SK-MEL-5 (cell line): ENCODE data around the gene DYNC2I2. TPM values are rescaled to one million over a fixed set of nuclear protein-coding genes. Genes with fewer than 3 reads are reported as not detected.

Source experiments
- DNase-seq: peaks from one replicate; pipeline ENCODE4 v3.0.0-alpha.2; 2016; ENCODE audit warnings: low read depth, low spot score
- in situ Hi-C: cut with HindIII; loops from 2 replicates; pipeline ENCODE4 v1.10.0; 2016; ENCODE audit warnings: low sequenced_read_pairs, high pct_unique_total_duplicates, low pct_unique_long_range_greater_than_20kb
- total RNA-seq: library from RNA; depleted of rRNA; stranded (reverse); fragments of >200 nt; shearing (Covaris generic); gene quantifications from 2 replicates; pipeline ENCODE4 v1.2.3, GENCODE V29; 2014

The DYNC2I2 gene
- total RNA-seq, 1 experiment from 2014 or later: 52.1 TPM

DNA sequence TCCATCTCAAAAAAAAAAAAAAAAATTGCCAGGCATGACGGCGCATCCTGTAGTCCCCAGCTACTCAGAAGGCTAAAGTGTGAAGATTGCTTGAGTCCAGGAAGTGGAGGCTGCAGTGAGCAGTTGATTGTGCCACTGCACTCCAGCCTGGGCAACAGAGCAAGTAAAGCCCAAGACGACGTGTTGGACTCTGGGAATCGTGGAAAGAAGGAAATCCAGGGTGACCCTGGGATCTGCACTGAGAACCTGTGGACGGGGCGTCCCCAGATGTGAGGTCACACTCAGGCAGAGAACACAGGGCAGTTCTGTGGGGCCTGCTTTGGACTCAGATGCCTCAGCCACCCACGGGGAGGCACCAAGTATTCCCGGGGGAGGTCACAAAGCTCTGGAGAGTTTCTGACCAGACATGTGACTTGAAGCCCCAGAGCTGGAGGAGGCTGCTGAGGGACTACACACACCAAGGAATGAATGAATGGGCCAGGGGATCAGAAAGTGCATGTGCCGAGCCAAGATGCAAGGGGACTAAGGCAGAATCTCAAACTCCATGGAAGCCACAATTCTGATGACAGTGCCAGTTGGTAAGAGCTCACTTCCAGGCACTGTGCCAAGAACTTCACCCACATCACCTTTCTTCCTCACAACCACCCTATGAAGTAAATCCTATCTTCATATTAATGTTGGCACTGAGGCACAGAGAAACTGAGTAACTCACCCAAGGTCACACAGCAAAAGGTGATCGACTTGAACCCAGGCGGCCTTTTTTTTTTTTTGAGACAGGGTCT is 12.9 kb downstream of the DYNC2I2 start:
- peak; percentile 48 for DNase-seq
- in situ Hi-C loops: no loop called here

DNA sequence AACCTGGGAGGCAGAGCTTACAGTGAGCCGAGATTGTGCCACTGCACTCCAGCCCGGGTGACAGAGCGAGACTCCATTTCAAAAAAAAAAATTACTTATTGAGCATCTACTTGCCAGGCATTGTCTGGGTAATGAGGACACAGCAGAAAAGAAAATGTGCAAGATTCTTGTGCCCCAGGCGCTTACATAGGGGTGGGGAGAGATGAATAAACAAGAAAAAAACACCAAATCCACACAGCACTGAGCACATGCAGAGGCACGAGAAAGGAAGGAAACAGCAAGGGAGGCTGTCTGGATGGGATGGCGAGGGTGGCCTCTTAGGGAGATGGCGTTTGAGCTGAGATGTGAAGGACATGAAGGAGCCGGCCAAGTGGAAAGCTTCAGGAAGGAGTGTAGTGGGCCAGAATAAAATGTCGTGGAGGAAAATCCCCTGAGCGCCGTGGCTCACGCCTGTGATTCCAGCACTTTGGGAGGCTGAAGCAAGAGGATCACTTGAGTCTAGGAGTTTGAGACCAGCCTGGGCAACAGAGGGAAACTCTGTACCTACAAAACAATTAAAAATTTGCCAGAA is 13.9 kb downstream of the DYNC2I2 start:
- in situ Hi-C loops: no loop called here
- DNase-seq: no peak

DNA sequence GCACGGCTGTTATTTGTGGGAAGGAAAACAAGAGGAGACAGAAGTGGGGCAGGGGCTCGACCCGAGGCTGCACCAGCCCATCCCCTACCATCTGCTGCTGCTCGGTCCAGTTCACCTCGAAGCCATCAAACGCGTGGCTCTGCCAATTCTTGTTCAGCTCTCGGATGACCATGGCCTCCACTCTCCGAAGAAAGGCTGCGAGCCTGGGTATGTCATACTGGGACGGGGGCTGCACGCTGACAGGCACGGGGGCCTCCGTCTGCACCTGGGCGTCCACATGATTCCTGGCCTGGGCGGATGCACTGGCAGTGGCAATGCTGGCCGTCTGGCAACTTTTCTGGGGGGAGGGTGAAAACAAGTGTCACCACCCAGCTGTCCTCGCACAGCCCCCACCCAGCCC is 16.0 kb downstream of the DYNC2I2 start:
- in situ Hi-C loops: no loop called here
- no peak for DNase-seq

DNA sequence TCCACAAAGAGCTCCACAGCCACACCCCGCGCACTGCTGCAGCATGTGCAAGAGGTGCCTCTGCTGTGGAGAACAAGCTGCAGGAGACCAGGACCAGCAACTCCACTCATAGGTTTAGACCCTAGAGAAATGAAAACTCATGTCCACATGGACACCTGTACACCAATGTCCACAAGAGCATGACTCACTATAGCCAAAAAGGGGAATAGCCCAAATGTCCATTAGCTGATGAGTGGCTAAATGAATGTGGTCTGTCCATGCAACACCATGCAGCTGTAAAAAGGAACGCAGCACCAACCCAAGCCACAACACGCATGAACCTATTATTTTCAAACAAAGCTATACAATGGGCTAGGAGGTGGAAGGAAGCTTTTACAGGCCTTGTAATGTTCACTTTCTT is 18.1 kb downstream of the DYNC2I2 start:
- in situ Hi-C loops: no loop called here
- no peak for DNase-seq

DNA sequence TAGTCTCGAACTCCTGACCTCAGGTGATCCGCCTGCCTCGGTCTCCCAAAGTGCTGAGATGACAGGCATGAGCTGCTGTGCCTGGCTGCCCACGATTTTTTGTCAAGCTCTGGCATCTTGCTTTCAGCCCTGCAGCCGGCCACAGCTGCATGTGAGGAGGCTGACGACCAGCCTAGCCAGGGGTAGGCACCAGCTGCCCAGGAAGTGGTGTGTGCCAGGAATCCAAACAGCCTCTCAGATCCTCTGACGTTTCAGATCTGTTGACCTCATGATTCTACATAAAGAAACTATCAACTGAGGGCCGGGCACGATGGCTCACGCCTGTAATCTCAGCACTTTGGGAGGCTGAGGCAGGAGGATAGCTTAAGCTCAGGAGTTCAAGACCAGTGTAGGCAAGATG is 19.0 kb downstream of the DYNC2I2 start:
- peak; percentile 62 for DNase-seq

DNA sequence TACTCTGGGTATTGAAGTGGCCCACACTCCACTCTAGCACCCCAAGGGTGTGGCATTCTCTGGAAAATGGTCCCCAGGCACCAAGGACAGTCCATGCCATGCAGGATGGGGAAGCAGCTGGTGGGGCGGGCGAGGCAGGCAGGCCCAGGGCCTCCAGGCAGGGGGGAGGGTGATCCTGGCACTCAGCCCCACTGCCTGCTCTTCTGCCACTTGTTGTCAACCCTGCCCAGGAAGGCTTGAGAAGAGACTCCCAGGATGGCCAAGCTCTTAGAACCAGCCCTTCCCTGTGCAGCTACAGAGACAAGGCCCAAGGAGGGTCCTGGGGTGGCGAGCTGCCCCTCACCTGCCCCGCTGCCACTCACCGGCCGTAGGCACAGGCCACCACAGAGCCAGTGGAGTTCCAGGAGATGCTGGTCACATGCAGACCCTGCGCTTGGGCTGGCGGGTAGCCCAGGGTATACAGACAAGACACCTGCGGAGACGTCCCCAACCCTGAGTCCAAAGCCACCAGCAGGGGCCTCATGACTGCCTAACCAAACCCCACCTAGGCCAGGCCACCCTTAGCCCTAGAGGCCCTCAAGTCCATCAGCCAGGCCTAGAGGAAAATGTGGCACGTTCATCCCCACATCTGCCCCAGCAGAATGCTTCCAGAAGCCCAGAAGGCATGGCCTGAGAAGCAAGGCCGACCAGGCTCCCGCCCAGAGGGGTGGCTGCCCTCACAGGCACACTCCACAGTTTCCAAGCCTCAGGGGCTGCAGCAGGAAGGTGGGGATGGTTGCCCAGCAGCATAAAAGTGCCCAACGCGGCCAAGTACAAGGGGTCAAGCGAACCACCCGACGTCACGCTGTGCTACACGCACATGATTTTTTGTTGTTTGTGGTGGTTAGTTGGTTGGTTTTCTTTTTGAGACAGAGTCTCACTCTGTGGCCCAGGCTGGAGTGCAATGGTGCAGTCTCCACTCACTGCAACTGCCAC is 19.8 kb downstream of the DYNC2I2 start:
- in situ Hi-C loops: no loop called here
- no peak for DNase-seq

More for the DNA sequence above, 19.0 kb downstream of the DYNC2I2 start:
- in situ Hi-C loops: no loop called here

DNA sequence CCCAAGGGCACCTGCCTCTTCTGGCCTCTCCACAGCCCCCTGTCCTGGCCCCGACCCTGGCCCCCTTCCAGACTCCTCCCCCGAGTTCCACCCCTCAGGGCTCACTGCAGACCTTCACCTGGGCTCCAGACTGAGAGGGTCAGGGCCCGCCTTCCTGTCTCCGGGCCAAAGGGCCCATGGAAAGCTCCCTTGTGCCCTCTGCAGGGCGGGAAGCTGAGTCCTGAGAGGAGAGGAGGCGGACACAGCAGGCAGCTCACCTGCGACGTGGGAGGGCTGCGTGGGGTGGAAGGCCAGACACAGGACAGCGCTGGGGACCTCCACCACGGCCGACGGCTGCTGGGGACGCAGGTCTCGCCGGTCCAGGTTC is 20.6 kb downstream of the DYNC2I2 start:
- peak; percentile 21 for DNase-seq
- in situ Hi-C loops: no loop called here

DNA sequence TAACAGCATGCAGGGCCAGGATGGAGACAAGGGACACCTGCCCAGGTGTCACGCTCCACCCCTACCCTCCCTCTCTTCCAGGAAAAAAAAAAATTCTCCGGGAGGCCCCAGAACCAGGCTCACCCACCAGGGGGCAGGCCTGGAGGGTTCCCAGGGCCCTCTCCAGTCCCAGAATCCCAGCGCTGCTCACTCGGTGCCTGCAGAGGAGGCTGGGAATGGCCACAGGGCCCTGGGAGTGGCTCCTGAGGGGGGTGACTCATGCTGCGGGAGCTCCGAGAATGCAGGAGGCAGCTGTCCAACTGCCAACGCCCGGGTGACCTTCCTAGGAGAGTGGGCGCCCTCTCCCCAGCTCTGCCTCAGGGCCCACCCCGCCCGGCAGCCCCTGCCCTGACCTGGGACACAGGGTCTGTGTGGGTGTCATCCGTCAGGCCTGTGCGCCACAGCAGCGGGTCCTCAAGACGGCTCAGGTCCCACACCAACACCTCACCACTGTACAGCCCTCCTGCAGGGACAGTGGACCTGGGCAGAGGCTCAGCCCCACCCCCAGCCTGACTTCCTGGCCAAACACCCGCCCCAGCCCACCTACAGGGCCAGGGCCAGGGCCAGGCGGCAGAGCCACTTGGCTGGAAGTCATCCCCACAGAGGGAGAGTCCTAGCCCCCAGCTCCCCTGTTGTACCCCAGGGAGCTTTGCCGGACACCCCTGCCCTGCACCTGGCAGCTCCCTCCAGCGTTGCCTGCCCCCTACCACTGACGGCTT is 21.2 kb downstream of the DYNC2I2 start:
- peak; percentile 72 for DNase-seq
- in situ Hi-C loops: no loop called here

DNA sequence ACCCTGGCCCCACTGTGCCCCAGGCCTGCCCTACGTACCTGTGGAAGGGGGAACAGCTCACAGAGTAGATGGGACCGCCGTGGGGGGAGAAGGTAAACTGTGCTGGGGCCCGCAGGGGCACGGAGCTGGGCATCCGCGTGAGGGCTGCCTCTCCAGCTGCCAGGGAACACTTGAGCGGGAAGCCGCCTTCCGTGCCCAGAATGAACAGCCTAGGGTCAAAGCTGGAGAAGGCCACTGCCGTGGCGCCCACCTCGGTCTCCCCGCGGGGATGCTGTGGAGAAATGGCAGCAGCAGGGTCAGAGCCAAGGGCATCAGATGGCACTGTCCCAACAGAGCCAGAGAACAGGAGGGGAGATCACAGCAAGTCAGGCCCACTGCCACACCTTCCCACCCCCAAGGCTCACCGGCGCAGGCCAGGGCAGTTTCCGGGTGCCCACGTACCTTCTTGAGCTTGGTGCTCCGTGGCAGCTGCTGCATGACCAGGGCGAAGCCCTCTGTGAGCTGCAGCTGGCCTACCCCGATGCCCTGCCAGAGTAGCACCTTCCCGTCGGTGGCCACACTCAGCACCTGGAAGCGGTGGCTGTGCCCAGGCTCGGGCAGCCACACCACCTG is 21.9 kb downstream of the DYNC2I2 start:
- in situ Hi-C loops: no loop called here
- no peak for DNase-seq

DNA sequence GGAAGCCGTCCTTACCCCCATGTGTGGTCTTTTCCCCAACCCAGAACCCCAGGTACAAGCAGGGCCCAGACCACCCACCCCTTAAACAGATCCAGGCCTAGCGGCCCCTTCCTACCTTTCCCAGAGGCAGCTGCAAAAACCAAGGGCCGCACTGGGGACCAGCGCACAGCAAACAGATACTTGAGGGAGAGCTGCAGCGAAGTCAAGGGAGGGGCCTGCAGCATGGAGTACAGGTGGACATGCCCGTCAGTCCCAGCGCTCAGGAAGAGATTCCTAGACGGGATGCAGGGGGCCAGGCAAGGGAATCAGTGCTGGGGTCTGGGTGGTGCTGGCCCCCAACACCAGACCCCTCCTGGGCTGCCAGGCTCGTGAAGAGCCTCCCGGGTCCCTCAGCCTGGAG is 22.5 kb downstream of the DYNC2I2 start:
- no peak for DNase-seq
- in situ Hi-C loops: no loop called here

DNA sequence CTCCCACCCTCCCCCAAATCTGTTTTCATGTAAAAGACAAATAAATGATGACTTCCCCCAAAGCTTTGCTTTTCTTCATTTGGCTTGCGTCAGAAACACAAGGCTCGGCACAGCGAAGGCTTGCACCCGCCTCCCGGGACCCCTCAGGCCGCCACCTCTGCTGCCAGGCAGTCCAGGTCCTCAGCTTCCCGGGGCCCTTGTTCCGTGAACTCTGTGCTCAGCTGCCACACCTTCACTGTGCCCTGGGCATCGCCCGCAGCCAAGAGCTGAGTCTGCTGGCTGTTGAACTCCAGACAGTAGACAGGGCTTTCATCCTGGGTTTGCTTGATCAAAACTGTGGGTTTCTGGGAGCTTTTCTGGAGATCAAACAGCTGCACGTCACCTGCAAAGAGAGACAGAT is 23.0 kb downstream of the DYNC2I2 start:
- DNase-seq: no peak
- in situ Hi-C loops: no loop called here

DNA sequence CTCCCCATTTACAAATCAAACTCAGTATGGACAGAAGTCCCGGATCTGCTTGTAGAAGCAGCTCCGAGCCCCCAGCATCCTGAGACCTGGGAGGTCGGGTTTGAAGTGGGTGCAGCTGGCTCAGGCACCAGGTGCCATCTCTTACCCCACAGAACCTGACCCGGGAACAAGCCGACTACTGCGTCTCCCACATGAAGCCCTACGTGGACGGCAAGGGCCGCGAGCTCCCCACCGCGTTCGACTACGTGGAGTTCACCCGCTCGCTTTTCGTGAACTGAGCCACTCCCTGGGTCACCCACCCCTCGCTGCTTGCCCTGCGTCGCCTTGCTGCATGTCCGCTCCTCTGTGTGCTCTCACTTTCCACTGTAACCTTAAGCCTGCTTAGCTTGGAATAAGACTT is 23.6 kb downstream of the DYNC2I2 start:
- in situ Hi-C loops: no loop called here
- DNase-seq: no peak

DNA sequence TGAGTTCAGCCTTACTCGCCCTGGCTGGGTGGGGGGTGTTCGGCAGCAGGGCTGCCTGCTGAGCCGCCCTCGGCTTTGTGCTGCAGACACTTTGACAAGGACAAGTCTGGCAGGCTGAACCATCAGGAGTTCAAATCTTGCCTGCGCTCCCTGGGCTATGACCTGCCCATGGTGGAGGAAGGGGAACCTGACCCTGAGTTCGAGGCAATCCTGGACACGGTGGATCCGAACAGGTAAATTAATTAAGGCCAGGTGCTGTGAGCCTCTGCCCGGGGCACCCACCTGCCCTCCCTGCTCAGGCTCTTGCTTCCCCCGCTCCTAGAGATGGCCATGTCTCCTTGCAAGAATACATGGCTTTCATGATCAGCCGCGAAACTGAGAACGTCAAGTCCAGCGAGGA is 24.2 kb downstream of the DYNC2I2 start:
- in situ Hi-C loops: no loop called here
- no peak for DNase-seq

DNA sequence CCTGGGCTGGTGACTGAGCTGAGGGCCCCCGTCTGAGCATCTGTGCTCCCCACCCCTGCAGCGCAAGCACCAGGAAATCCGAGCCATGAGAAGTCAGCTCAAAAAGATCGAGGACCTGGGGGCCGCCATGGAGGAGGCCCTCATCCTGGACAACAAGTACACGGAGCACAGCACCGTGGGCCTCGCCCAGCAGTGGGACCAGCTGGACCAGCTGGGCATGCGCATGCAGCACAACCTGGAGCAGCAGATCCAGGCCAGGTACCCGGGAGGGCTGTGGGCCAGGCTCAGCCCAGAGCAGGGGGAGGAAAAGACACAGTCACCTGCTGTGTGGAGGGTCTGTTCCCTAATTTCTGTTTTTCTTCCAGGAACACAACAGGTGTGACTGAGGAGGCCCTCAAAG is 24.6 kb downstream of the DYNC2I2 start:
- in situ Hi-C loops: no loop called here
- no peak for DNase-seq

DNA sequence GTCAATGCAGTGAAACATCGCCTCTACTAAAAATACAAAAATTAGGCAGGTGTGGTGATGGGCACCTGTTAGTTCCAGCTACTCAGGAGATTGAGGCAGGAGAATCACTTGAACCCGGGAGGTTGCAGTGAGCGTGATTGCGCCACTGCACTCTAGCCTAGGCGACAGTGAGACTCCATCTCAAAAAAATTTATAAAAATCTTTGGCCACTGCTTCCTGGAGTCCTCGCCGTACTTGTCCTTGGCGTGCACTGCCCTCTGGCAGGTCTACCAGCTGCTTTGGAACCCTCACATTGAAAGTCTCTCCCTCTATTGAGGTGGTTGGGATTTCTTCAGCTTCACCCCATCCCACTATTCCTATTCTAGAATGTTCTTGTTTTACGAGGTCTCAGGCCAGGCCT is 25.0 kb downstream of the DYNC2I2 start:
- in situ Hi-C loops: no loop called here
- DNase-seq: no peak

DNA sequence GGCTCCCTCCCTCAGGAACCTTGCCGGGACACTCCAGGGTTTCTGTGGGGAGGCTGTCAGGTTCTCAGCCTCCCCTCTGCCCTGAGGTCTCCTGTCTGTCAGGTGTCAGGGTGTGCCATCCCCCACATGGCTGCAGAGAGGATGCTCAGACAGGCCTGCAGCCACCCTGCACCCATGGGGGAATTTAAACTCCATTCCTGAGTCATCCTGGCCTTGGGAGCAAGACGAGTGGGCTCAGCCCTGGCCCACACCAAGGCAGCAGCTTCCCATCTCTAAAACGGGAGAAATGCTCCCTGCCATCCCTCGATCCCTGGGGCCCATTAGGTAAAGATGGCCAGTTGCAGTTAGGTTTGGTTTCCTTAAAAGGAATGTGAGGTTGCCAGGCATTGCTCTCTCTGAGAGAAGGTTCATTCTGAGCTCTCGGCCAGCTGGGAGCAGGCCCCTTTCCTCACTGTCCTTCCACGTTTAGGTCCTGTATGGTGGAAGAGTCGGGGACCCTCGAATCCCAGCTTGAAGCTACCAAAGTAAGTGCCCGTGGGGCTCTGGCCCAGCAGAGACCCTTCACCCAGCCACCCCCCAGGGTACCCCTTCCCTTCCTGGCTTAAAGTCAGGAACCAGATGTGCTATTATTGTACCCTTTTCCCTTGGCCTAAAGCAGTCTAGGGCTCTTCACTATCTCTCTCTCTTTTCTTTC is 26.6 kb downstream of the DYNC2I2 start:
- in situ Hi-C loops: no loop called here
- DNase-seq: no peak

DNA sequence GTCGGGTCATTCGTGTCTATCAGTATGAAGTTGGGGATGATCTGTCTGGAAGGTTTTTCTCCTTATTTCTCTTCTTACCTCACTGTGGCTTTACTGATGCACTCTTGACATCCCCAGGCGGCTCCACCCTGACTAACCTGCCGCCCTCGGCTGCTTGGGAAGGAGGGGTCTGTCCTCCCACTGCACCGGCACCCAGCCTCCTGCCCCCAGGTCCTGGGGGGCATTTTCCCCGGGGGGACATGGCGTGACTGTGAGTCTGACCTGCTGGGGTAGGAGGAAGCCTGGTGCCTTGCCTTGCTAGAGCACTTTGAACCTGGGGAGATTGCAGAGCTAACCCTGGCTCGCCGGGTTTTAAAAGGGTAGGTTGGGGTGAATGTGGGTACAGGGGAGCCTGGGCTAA is 27.5 kb downstream of the DYNC2I2 start:
- DNase-seq: no peak
- in situ Hi-C loops: no loop called here
